Activated B cell treated with CpG ODN at 0.5 μM for 24 hours (primary cell): ENCODE results near the gene PPCS. TPM values are rescaled to one million over a fixed set of nuclear protein-coding genes. Genes with fewer than 3 reads are reported as not detected.
A peak's percentile ranks its signal among the peaks of the same experiment; 100 is the strongest.

ENCODE experiments used
- ATAC-seq: fragments of 200-7000 bp; cut with Tn5 transposase; one replicate; pipeline ENCODE4 v1.10.0; 2021; ENCODE audit warnings: low read depth, mild to moderate bottlenecking, moderate library complexity
- CTCF ChIA-PET: fragments of 350-600 bp; sonication (Branson Sonifier 250); formaldehyde crosslinking; loops from one replicate; lab custom pipeline; 2021; ENCODE audit warnings: antibody characterized with exemption; lab: Charles Lee
- POLR2A ChIA-PET: fragments of 350-600 bp; sonication (Branson Sonifier 250); formaldehyde crosslinking; loops from one replicate; lab custom pipeline; 2021; ENCODE audit warnings: antibody characterized with exemption; lab: Charles Lee
- DNase-seq: peaks from one replicate; pipeline ENCODE4 v3.0.0; 2022
- H3K27ac Mint-ChIP-seq: one replicate; pipeline ENCODE4 v1.8.0; 2020; ENCODE audit warnings: mixed read lengths
- H3K27me3 Mint-ChIP-seq: one replicate; pipeline ENCODE4 v1.8.0; 2021; ENCODE audit warnings: mixed read lengths
- H3K36me3 Mint-ChIP-seq: one replicate; pipeline ENCODE4 v1.8.0; 2021; ENCODE audit warnings: low read depth, mixed read lengths
- H3K4me1 Mint-ChIP-seq: one replicate; pipeline ENCODE4 v1.8.0; 2021; ENCODE audit warnings: mixed read lengths
- H3K4me3 Mint-ChIP-seq: one replicate; pipeline ENCODE4 v1.8.0; 2020; ENCODE audit warnings: mild to moderate bottlenecking, mixed read lengths
- H3K9me3 Mint-ChIP-seq: one replicate; pipeline ENCODE4 v1.8.0; 2020; ENCODE audit warnings: mixed read lengths
- CTCF ChIP-seq: fragments of 200-600 bp; IDR thresholded peaks from one replicate; pipeline ENCODE4 v1.8.0; 2022; ENCODE audit warnings: antibody characterized with exemption, mild to moderate bottlenecking
- intact Hi-C: fragments of 100-400 bp; cut with micrococcal nuclease; formaldehyde crosslinking; loops from one replicate; pipeline ENCODE4 v1.15.1; 2024
- total RNA-seq: library from RNA; stranded (reverse); gene quantifications from 2 replicates; pipeline ENCODE4 v1.2.3, GENCODE V29; 2022

The PPCS gene
- total RNA-seq, 1 donor from 2014 or later: 63.1 TPM

GRCh38 chr1:42456754-42457089 is 379 bp downstream of the PPCS start:
- TF ChIP-seq CTCF: no peak
- ChIA-PET POLR2A (interaction anchor here (0.6 to 1.8 kb wide), 9 partner anchors 9 to 1477 kb away, joined by 3 to 15 read pairs (median 3); partner anchors contain the start of genes C1orf50, CTPS1, P3H1 and PPIH), CTCF (no interaction called here)
- H3K4me3 Mint-ChIP-seq: peak overlapping the region; percentile 91
- peak overlapping the region; percentile 98 for H3K27ac Mint-ChIP-seq
- DNase-seq (no peak), ATAC-seq (peak; percentile 43)
- H3K27me3 Mint-ChIP-seq: no peaks in the 10 kb centered on the region
- intact Hi-C loops: loop anchor here (1.0 to 10.0 kb wide), 7 partner anchors 121 to 1518 kb away; partner anchors contain the start of genes ATP6V0B, B4GALT2, C1orf50 and DPH2
- H3K36me3 Mint-ChIP-seq: peaks cover 49% of the 10 kb centered on the region
- H3K4me1 Mint-ChIP-seq: peaks cover 30% of the 10 kb centered on the region
- no peaks in the 10 kb centered on the region for H3K9me3 Mint-ChIP-seq

- Mint-ChIP-seq H3K4me3 (no peak overlapping the region), H3K27ac (no peak overlapping the region), H3K27me3 (no peaks in the 10 kb centered on the region), H3K36me3 (peaks cover 50% of the 10 kb centered on the region), H3K9me3 (no peaks in the 10 kb centered on the region), H3K4me1 (peaks cover 45% of the 10 kb centered on the region)
- POLR2A ChIA-PET: interaction anchor here (0.7 kb wide), 1 partner anchor 1481 kb away, joined by 3 read pairs; the partner anchor contains the start of gene CTPS1
- DNase-seq (no peak), ATAC-seq (no peak)
- intact Hi-C loops: no loop called here
- CTCF ChIA-PET: no interaction called here
- no peak for TF ChIP-seq CTCF
Observed at GRCh38 chr1:42461196-42461595, 4.9 kb downstream of the PPCS start.

GRCh38 chr1:42462828-42463763 is 6.8 kb downstream of the PPCS start, which contains the start of gene CCDC30:
TSS of gene CCDC30 (plus strand) at chr1:42463286. CDS start at chr1:42480552, 17,266 bp downstream.
- peak; percentile 86 for DNase-seq
- intact Hi-C loops: loop anchor here (1.0 to 2.0 kb wide), 3 partner anchors 8 to 709 kb away; partner anchors contain the start of genes CFAP57, EBNA1BP2 and YBX1
- ATAC-seq: peak; percentile 98
- H3K9me3 Mint-ChIP-seq: no peaks in the 10 kb centered on the region
- TF ChIP-seq CTCF: no peak
- POLR2A ChIA-PET: interaction anchor here (0.5 to 1.7 kb wide), 9 partner anchors 9 to 493 kb away, joined by 3 to 9 read pairs (median 5); partner anchors contain the start of genes C1orf50, P3H1, PPIH and YBX1
- H3K4me3 Mint-ChIP-seq: peak within 1 kb of the TSS; percentile 88
- CTCF ChIA-PET: no interaction called here
- peak within 1 kb of the TSS; percentile 90 for H3K27ac Mint-ChIP-seq
- H3K4me1 Mint-ChIP-seq: peaks cover 31% of the 10 kb centered on the region
- H3K27me3 Mint-ChIP-seq: no peaks in the 10 kb centered on the region
- H3K36me3 Mint-ChIP-seq: peaks cover 36% of the 10 kb centered on the region

- H3K36me3 Mint-ChIP-seq: peaks cover 28% of the 10 kb centered on the region
- peak overlapping the region; percentile 88 for H3K4me3 Mint-ChIP-seq
- intact Hi-C loops: loop anchor here (1.0 to 2.0 kb wide), 3 partner anchors 9 to 708 kb away; partner anchors contain the start of genes CFAP57, EBNA1BP2 and YBX1
- no peak for TF ChIP-seq CTCF
- no peak for ATAC-seq
- no peaks in the 10 kb centered on the region for H3K9me3 Mint-ChIP-seq
- CTCF ChIA-PET: no interaction called here
- POLR2A ChIA-PET: interaction anchor here (0.6 to 1.7 kb wide), 2 partner anchors 218 to 358 kb away, joined by 4 to 9 read pairs; partner anchors contain the start of gene YBX1
- no peak for DNase-seq
- H3K27ac Mint-ChIP-seq: no peak overlapping the region
- H3K4me1 Mint-ChIP-seq: peaks cover 25% of the 10 kb centered on the region
- no peaks in the 10 kb centered on the region for H3K27me3 Mint-ChIP-seq
Observed at GRCh38 chr1:42463921-42464320, 7.6 kb downstream of the PPCS start.

GRCh38 chr1:42466030-42466429 is 9.7 kb downstream of the PPCS start:
- Mint-ChIP-seq H3K27ac (no peak overlapping the region), H3K9me3 (no peaks in the 10 kb centered on the region), H3K4me1 (peaks cover 23% of the 10 kb centered on the region), H3K36me3 (peaks cover 10% of the 10 kb centered on the region), H3K4me3 (no peak overlapping the region), H3K27me3 (no peaks in the 10 kb centered on the region)
- ChIA-PET CTCF (no interaction called here), POLR2A (interaction anchor here (0.6 kb wide), 1 partner anchor 300 kb away, joined by 4 read pairs; no protein-coding TSS in a partner anchor)
- no peak for DNase-seq
- intact Hi-C loops: no loop called here
- no peak for ATAC-seq
- TF ChIP-seq CTCF: no peak
